Endodermal cell (in vitro differentiated cells): ENCODE measurements around the gene ARL6IP4. TPM values are rescaled to one million over a fixed set of nuclear protein-coding genes. Genes with fewer than 3 reads are reported as not detected.

Experiments
- DNase-seq: peaks from one replicate; pipeline ENCODE4 v3.0.0-alpha.2; 2017
- H3K27ac ChIP-seq: 2 replicates; pipeline ENCODE4 v1.5.1; 2013; ENCODE audit warnings: mild to moderate bottlenecking, low read depth, low read length, moderate library complexity
- H3K27me3 ChIP-seq: 2 replicates; pipeline ENCODE4 v1.6.1; 2013; ENCODE audit warnings: mild to moderate bottlenecking, low read length, moderate library complexity; ENCODE audit not compliant: insufficient read depth, control insufficient read depth, poor library complexity, severe bottlenecking
- H3K36me3 ChIP-seq: 2 replicates; pipeline ENCODE4 v1.7.0; 2013; ENCODE audit warnings: mild to moderate bottlenecking, low read length, moderate library complexity; ENCODE audit not compliant: control insufficient read depth, insufficient read depth
- H3K4me1 ChIP-seq: one replicate; pipeline ENCODE4 v1.7.0; 2013; ENCODE audit warnings: low read length; ENCODE audit not compliant: control insufficient read depth, insufficient read depth
- H3K4me3 ChIP-seq: 2 replicates; pipeline ENCODE4 v1.5.1; 2013; ENCODE audit warnings: mild to moderate bottlenecking, low read length, moderate library complexity
- H3K9ac ChIP-seq: 2 replicates; pipeline ENCODE4 v1.6.1; 2013; ENCODE audit warnings: mild to moderate bottlenecking, low read length, moderate library complexity; ENCODE audit not compliant: poor library complexity, severe bottlenecking; ENCODE audit errors: extremely low read depth
- H3K9me3 ChIP-seq: 2 replicates; pipeline ENCODE4 v1.6.1; 2013; ENCODE audit warnings: mild to moderate bottlenecking, low read length, moderate library complexity; ENCODE audit not compliant: control insufficient read depth
- H3K27ac Mint-ChIP-seq: 2 replicates; pipeline ENCODE4 v1.8.0; 2020; ENCODE audit warnings: mixed read lengths
- H3K27me3 Mint-ChIP-seq: 2 replicates; pipeline ENCODE4 v1.8.0; 2021; ENCODE audit warnings: mild to moderate bottlenecking, mixed read lengths; ENCODE audit not compliant: insufficient read depth
- H3K36me3 Mint-ChIP-seq: 2 replicates; pipeline ENCODE4 v1.8.0; 2020; ENCODE audit warnings: low read depth, mixed read lengths
- H3K4me1 Mint-ChIP-seq: 2 replicates; pipeline ENCODE4 v1.8.0; 2020; ENCODE audit warnings: mixed read lengths
- H3K4me3 Mint-ChIP-seq: 2 replicates; pipeline ENCODE4 v1.8.0; 2020; ENCODE audit warnings: mild to moderate bottlenecking, moderate library complexity, mixed read lengths
- H3K9me3 Mint-ChIP-seq: 2 replicates; pipeline ENCODE4 v1.8.0; 2020; ENCODE audit warnings: mild to moderate bottlenecking, mixed read lengths
- WGBS, 2 experiments: methylation state at CpG; one replicate each; pipeline versions ENCODE4 v1.1.5 to v1.1.7; 2013; ENCODE audit warnings: missing lambda C conversion rate in 2 of 2, mixed read lengths in 1 of 2; ENCODE audit not compliant: insufficient coverage in 1 of 2, insufficient read length in 1 of 2; 5-methylcytosine and 5-hydroxymethylcytosine counted together
- total RNA-seq, 2 donors: library from RNA; stranded (reverse); fragmentation: NEBNext Ultra II Directional in 1 of 2; extraction: Animal tissue kit (Norgen Biotek cat#: 25700) in 1 of 2; gene quantifications; 2 replicates in 1 of 2; 3 replicates in 1 of 2; pipeline ENCODE4 v1.2.1, GENCODE V29; 2021
- TF ChIP-seq, protein P1 (sequence below): fragments of 200-600 bp; sonication (generic); conservative IDR thresholded peaks from 2 replicates; pipeline ENCODE4 v1.5.0; 2021; ENCODE audit warnings: antibody characterized with exemption, mild to moderate bottlenecking

The ARL6IP4 gene
- total RNA-seq, 2 donors from 2014 or later: 136 to 149 TPM

DNA sequence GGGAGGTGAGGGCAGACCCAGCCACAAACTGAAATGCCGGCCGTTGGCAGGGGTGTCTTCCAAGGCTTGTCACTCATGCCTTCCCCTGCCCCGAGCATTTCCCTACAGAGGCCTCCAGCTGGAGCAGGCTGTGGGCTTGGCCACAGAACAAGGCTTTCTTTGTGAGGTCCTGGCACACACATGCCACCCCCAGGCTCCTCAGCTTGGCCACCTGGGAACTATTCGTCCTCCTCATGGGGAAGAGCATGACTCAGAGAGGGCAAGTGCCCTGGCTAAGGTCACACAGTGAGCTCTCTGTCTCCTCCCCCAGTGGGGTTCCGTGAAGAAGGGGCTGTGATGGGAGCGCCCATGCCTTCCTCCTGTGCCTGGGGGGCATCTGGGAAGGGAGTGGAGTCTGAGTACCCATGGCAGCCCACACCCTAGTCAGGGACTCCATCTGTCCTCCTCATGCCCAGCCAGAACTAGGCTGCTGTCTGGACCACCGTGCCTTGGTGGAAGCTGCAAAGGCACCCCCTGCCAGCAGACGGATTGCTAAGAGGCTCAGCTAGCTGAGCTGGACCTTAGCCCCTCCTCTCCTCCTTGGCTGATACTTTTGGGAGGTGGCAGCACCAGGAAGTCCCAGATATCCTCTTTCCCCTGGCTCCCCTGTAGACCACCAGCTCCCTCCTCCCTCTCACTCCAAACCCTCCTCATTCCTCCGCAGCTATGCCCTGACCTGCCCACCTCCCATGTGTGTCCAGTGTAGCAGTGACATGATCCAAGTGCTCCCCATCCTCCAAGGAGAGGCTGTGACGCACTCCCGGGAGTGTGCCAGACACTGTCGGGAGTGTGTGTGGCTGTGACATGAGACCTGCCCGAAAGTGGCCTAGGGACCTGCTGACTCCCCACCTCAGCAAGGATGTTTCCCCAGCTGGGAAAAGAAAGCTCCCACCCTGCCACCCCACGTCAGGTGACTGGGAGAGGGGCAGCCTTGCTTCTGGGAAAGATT is 35.6 kb upstream of the ARL6IP4 start:
- H3K4me1 Mint-ChIP-seq: no peaks in the 10 kb centered on the region
- Histone ChIP-seq H3K9me3 (no peaks in the 10 kb centered on the region), H3K27me3 (no peaks in the 10 kb centered on the region), H3K9ac (no peak overlapping the region), H3K27ac (no peak overlapping the region), H3K4me1 (no peaks in the 10 kb centered on the region), H3K36me3 (no peaks in the 10 kb centered on the region), H3K4me3 (no peak overlapping the region)
- 81 to 86% methylated on average over 9 to 14 of the region's 14 CpGs for WGBS, 2 experiments
- TF ChIP-seq, protein P1, sequence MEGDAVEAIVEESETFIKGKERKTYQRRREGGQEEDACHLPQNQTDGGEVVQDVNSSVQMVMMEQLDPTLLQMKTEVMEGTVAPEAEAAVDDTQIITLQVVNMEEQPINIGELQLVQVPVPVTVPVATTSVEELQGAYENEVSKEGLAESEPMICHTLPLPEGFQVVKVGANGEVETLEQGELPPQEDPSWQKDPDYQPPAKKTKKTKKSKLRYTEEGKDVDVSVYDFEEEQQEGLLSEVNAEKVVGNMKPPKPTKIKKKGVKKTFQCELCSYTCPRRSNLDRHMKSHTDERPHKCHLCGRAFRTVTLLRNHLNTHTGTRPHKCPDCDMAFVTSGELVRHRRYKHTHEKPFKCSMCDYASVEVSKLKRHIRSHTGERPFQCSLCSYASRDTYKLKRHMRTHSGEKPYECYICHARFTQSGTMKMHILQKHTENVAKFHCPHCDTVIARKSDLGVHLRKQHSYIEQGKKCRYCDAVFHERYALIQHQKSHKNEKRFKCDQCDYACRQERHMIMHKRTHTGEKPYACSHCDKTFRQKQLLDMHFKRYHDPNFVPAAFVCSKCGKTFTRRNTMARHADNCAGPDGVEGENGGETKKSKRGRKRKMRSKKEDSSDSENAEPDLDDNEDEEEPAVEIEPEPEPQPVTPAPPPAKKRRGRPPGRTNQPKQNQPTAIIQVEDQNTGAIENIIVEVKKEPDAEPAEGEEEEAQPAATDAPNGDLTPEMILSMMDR: no peak
- H3K27me3 Mint-ChIP-seq: no peaks in the 10 kb centered on the region
- no peaks in the 10 kb centered on the region for H3K36me3 Mint-ChIP-seq
- DNase-seq: no peak
- H3K4me3 Mint-ChIP-seq: no peak overlapping the region
- no peak overlapping the region for H3K27ac Mint-ChIP-seq
- H3K9me3 Mint-ChIP-seq: no peaks in the 10 kb centered on the region

DNA sequence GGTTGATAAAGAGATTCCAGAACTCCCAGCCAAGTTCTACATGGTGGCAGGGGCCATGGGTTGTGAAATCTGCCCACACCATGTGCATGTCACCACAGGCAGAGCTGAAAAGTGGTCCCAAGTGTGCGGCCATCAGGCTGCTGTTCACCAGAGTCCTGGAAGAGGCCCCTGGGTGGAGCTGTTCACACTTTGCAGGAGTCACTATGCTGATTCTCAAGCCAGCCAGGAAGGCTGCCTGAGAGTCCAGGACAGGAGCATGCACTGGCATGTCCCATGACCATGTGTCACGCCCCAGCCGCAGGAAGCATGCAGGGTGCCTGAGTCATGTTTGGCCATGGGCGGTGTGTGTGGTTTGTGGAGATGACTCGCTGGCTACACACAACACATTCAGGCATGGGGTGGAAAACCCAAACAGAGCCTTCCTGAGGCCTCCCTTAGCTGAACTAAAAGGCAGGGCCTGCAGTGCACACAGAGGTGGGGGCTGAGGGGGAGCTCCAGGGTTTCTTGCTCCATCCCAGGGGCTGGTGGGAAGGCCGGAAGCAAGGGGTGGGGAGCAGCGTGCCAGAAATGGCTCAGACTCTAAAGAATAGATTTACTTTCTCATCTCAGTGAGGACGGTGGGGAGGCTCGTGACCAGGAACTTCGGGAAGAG is 33.7 kb upstream of the ARL6IP4 start:
- Histone ChIP-seq H3K9me3 (no peaks in the 10 kb centered on the region), H3K4me1 (no peaks in the 10 kb centered on the region), H3K9ac (no peak overlapping the region), H3K4me3 (no peak overlapping the region), H3K36me3 (no peaks in the 10 kb centered on the region), H3K27ac (no peak overlapping the region), H3K27me3 (no peaks in the 10 kb centered on the region)
- Mint-ChIP-seq H3K36me3 (no peaks in the 10 kb centered on the region), H3K4me3 (no peak overlapping the region), H3K4me1 (no peaks in the 10 kb centered on the region), H3K27ac (no peak overlapping the region), H3K9me3 (no peaks in the 10 kb centered on the region), H3K27me3 (no peaks in the 10 kb centered on the region)
- TF ChIP-seq, protein P1: peak; percentile 22
- 83 to 88% methylated on average over 3 to 10 of the region's 10 CpGs for WGBS, 2 experiments
- DNase-seq: no peak

DNA sequence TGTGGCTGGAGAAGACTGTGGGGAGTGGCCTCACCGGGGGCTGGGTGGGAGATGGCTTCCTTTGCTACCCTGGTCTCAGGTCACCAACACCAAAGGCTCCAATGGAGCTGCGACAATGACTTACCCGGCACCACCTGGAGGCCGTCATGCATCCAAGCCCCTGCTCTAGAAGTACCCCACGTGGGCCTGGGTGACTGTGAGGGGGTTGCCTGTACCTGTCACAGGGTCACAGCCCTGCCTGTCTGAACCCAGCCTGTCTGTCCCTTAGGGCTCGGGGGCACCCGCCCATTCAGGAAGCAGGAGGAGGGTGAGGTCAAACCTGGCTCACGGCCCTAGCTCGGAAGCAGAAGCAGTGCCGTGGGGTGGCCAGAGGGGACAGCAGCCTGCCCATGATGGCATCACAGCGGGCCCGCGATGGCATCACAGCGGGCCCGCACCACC is 33.1 kb upstream of the ARL6IP4 start:
- no peaks in the 10 kb centered on the region for H3K4me1 Mint-ChIP-seq
- Histone ChIP-seq H3K9me3 (no peaks in the 10 kb centered on the region), H3K9ac (no peak overlapping the region), H3K36me3 (no peaks in the 10 kb centered on the region), H3K4me3 (no peak overlapping the region), H3K27me3 (no peaks in the 10 kb centered on the region), H3K4me1 (no peaks in the 10 kb centered on the region), H3K27ac (no peak overlapping the region)
- no peak overlapping the region for H3K4me3 Mint-ChIP-seq
- DNase-seq: no peak
- TF ChIP-seq, protein P1: no peak
- WGBS, 2 experiments: 85 to 86% methylated on average over 6 to 15 of the region's 15 CpGs
- H3K27me3 Mint-ChIP-seq: no peaks in the 10 kb centered on the region
- no peaks in the 10 kb centered on the region for H3K36me3 Mint-ChIP-seq
- H3K9me3 Mint-ChIP-seq: no peaks in the 10 kb centered on the region
- no peak overlapping the region for H3K27ac Mint-ChIP-seq
